ENCODE data around the gene ADAM8. TPM values are rescaled to one million over a fixed set of nuclear protein-coding genes. Genes with fewer than 3 reads are reported as not detected.

ADAM8 gene
- total RNA-seq, 1 experiment from 2014 or later, result 113 TPM

GRCh38 chr10:133268532-133268931 is 8.1 kb downstream of the ADAM8 start:
- DNase-seq (no peak), ATAC-seq (no peak)
- no peaks in the 10 kb centered on the region for H4K20me1 ChIP-seq (ENCODE audit: low read length)
- H3K36me3 ChIP-seq (ENCODE audit: low read depth, low read length), result peaks cover 5% of the 10 kb centered on the region; the same call in 1 of the 2 replicates
- H3K9me3 ChIP-seq (ENCODE audit: low read length), result no peaks in the 10 kb centered on the region
- peaks cover 19% of the 10 kb centered on the region for H3K4me1 ChIP-seq (ENCODE audit: insufficient read depth, low read length)
- CTCF ChIA-PET, result no interaction called here
- H3K4me2 ChIP-seq (ENCODE audit: low read length), result no peak overlapping the region
- no peaks in the 10 kb centered on the region for H3F3A ChIP-seq (ENCODE audit: low read length, unreplicated experiment)
- H3K27me3 ChIP-seq (ENCODE audit: low read length), result no peaks in the 10 kb centered on the region
- no peaks in the 10 kb centered on the region for H3K9me2 ChIP-seq (replicated peaks; ENCODE audit: low read length)
- H2AFZ ChIP-seq (ENCODE audit: low read length), result no peak overlapping the region
- no peak for TF ChIP-seq CTCF (conservative IDR thresholded peaks at IDR 0.05; ENCODE audit: low read depth, low read length)
- no peak for TF ChIP-seq EZH2 (IDR thresholded peaks at IDR 0.05; ENCODE audit: low read length, unreplicated experiment)
- no peak for TF ChIP-seq EZH2phosphoT487 (IDR thresholded peaks at IDR 0.05; ENCODE audit: borderline replicate concordance, low read length)
- H3K79me2 ChIP-seq (ENCODE audit: low read length), result peaks cover 3% of the 10 kb centered on the region; the same call in 1 of the 2 replicates
- BruUV-seq (replicated peaks), result no TSS peak
- POLR2A ChIA-PET (ENCODE audit: unreplicated experiment), result no interaction called here
- no peak overlapping the region for H3K4me3 ChIP-seq (ENCODE audit: low read length)
- H3K27ac ChIP-seq (ENCODE audit: low read length), result no peak overlapping the region
- intact Hi-C loops (cut with micrococcal nuclease), result no loop called here
- H3K9ac ChIP-seq (ENCODE audit: low read length), result no peak overlapping the region

GRCh38 chr10:133267829-133268228 is 8.8 kb downstream of the ADAM8 start:
- H3K9me3 ChIP-seq (ENCODE audit: low read length), result no peaks in the 10 kb centered on the region

More at GRCh38 chr10:133267829-133268228, 8.8 kb downstream of the ADAM8 start:
- ATAC-seq (no peak), DNase-seq (no peak)
- H3K4me3 ChIP-seq (ENCODE audit: low read length), result no peak overlapping the region
- intact Hi-C loops (cut with micrococcal nuclease), result no loop called here
- CTCF ChIA-PET, result no interaction called here
- no peak overlapping the region for H3K4me2 ChIP-seq (ENCODE audit: low read length)
- H3K9ac ChIP-seq (ENCODE audit: low read length), result no peak overlapping the region
- peaks cover 19% of the 10 kb centered on the region for H3K4me1 ChIP-seq (ENCODE audit: insufficient read depth, low read length)
- H3K27me3 ChIP-seq (ENCODE audit: low read length), result no peaks in the 10 kb centered on the region
- no peak overlapping the region for H3K27ac ChIP-seq (ENCODE audit: low read length)
- no peaks in the 10 kb centered on the region for H4K20me1 ChIP-seq (ENCODE audit: low read length)
- no peak overlapping the region for H2AFZ ChIP-seq (ENCODE audit: low read length)
- TF ChIP-seq EZH2 (IDR thresholded peaks at IDR 0.05; ENCODE audit: low read length, unreplicated experiment) (no peak), EZH2phosphoT487 (IDR thresholded peaks at IDR 0.05; ENCODE audit: borderline replicate concordance, low read length) (no peak), CTCF (conservative IDR thresholded peaks at IDR 0.05; ENCODE audit: low read depth, low read length) (no peak)
- H3K9me2 ChIP-seq (replicated peaks; ENCODE audit: low read length), result no peaks in the 10 kb centered on the region
- no TSS peak for BruUV-seq (replicated peaks)
- H3K79me2 ChIP-seq (ENCODE audit: low read length), result no peaks in the 10 kb centered on the region
- POLR2A ChIA-PET (ENCODE audit: unreplicated experiment), result no interaction called here
- H3K36me3 ChIP-seq (ENCODE audit: low read depth, low read length), result peaks cover 5% of the 10 kb centered on the region; the same call in 1 of the 2 replicates
- H3F3A ChIP-seq (ENCODE audit: low read length, unreplicated experiment), result no peaks in the 10 kb centered on the region

All from PC-3 (cell line).